Measurements from ENCODE around the gene MCIDAS. TPM values are rescaled to one million over a fixed set of nuclear protein-coding genes. Genes with fewer than 3 reads are reported as not detected.
A peak's percentile ranks its signal among the peaks of the same experiment; 100 is the strongest.

The MCIDAS gene
- total and polyA plus RNA-seq, 2 of the 13 experiments (the other 11 are each of a cell fraction or from before 2014, with no cell fraction given): not detected

- no peak overlapping the region for H2AFZ ChIP-seq (ENCODE audit: low read length)
- BruUV-seq (replicated peaks): no TSS peak
- DNase-seq (ENCODE audit: low spot score) (no peak), ATAC-seq (peak; percentile 29), FAIRE-seq (no peak)
- ChIA-PET CTCF (ENCODE audit: low intra/inter-chr PET ratio, low total read pairs) (no interaction called here), POLR2A (interaction anchor here (0.9 kb wide), 1 partner anchor 75 kb away, joined by 3 read pairs; the partner anchor contains the start of genes DHX29 and MTREX)
- in situ Hi-C loops (cut with HindIII; ENCODE audit: extremely low pct_ligation_motif_present, low pct_unique_long_range_greater_than_20kb): no loop called here
- no peak overlapping the region for H3K9ac ChIP-seq (ENCODE audit: insufficient read depth, low read depth, low read length)
- 2% methylated on average over 38 of the region's 45 CpGs for WGBS (ENCODE audit: low lambda C conversion rate)
- intact Hi-C loops (cut with micrococcal nuclease; ENCODE audit: unreplicated experiment): no loop called here
- H3K4me2 ChIP-seq (ENCODE audit: low read depth, low read length): peak overlapping the region; percentile 98
- H3K4me3 ChIP-seq (replicated peaks in 1 of 3; ENCODE audit: insufficient read depth in 1 of 3, low read depth in 2 of 3, low read length in 3 of 3): peak overlapping the region; percentile 48 to 73 (median 68)
- H3K36me3 ChIP-seq (replicated peaks in 1 of 2; ENCODE audit: control insufficient read depth in 1 of 2, insufficient read depth in 2 of 2, low read length in 2 of 2): no peaks in the 10 kb centered on the region
- 0 out of 2 replicates have a peak, but pooled peaks cover 4% of the 10 kb centered on the region for H4K20me1 ChIP-seq (ENCODE audit: insufficient read depth, low read length)
- H3K27ac ChIP-seq (ENCODE audit: extremely low read length, insufficient read depth, low read length): no peak overlapping the region
- H3K27me3 ChIP-seq (ENCODE audit: control insufficient read depth in 1 of 2, insufficient read depth in 2 of 2, low read length in 2 of 2): peaks cover 7 to 74% of the 10 kb centered on the region in 2 experiments; a peak in 4 of 5 replicates
- no peaks in the 10 kb centered on the region for H3K9me3 ChIP-seq (ENCODE audit: low read length)
- no peaks in the 10 kb centered on the region for H3K79me2 ChIP-seq (ENCODE audit: insufficient read depth, low read length)
- H3K4me1 ChIP-seq (ENCODE audit: insufficient read depth, low read length): peaks cover 37% of the 10 kb centered on the region
- TF ChIP-seq NCOA1 (CRISPR knock-in tag; IDR thresholded peaks at IDR 0.05) (peak; percentile 78; the same call in 1 of the 2 replicates), LCORL (IDR thresholded peaks at IDR 0.05) (no peak), LCORL (CRISPR knock-in tag; IDR thresholded peaks at IDR 0.05) (peak; percentile 45; the same call in 1 of the 2 replicates), PTBP1 (IDR thresholded peaks at IDR 0.05; ENCODE audit: low read depth, low read length, poor library complexity, severe bottlenecking) (peak; percentile 12), ZSCAN12 (CRISPR knock-in tag; IDR thresholded peaks at IDR 0.05) (no peak), ZFY (CRISPR knock-in tag; IDR thresholded peaks at IDR 0.05) (no peak), FOXP4 (CRISPR knock-in tag; IDR thresholded peaks at IDR 0.05) (no peak), ZNF800 (CRISPR knock-in tag; IDR thresholded peaks at IDR 0.05) (peak; percentile 81; the same call in 1 of the 2 replicates), SRSF1 (optimal IDR thresholded peaks at IDR 0.05; ENCODE audit: low read depth, low read length) (no peak), ZNF770 (CRISPR knock-in tag; IDR thresholded peaks at IDR 0.05) (no peak), KDM2A (CRISPR knock-in tag; IDR thresholded peaks at IDR 0.05; ENCODE audit: borderline replicate concordance, low read depth) (peak; percentile 24; the same call in 1 of the 2 replicates), FOXC1 (CRISPR knock-in tag; IDR thresholded peaks at IDR 0.05; ENCODE audit: borderline replicate concordance) (0 out of 2 replicates have a peak, but pooled peaks have one; percentile 40), PCBP1 (IDR thresholded peaks at IDR 0.05; ENCODE audit: borderline replicate concordance, low read depth, low read length) (0 out of 2 replicates have a peak, but pooled peaks have one; percentile 30), HNRNPLL (IDR thresholded peaks at IDR 0.05; ENCODE audit: low read depth, low read length, poor library complexity, severe bottlenecking) (peak; percentile 3), SALL1 (CRISPR knock-in tag; IDR thresholded peaks at IDR 0.05) (peak; percentile 12; the same call in 1 of the 2 replicates), JUND (CRISPR knock-in tag; IDR thresholded peaks at IDR 0.05) (no peak)
Measured at GRCh38 chr5:55232271-55232984, 5.3 kb upstream of the MCIDAS start.
